Smooth muscle cell (in vitro differentiated cells): ENCODE results near the gene B9D1. TPM values are rescaled to one million over a fixed set of nuclear protein-coding genes. Genes with fewer than 3 reads are reported as not detected.
A peak's percentile ranks its signal among the peaks of the same experiment; 100 is the strongest.

Experiments
- DNase-seq: peaks from one replicate; lab custom pipeline; 2025; ENCODE audit not compliant: unreplicated experiment; lab: John Stamatoyannopoulos, UW
- H2AFZ ChIP-seq: fragments of 200-600 bp; sonication (generic); 2 replicates; pipeline ENCODE4 v1.6.0; 2016; ENCODE audit warnings: antibody characterized with exemption, low read depth, mild to moderate bottlenecking
- H3F3A ChIP-seq: fragments of 200-600 bp; sonication (generic); 2 replicates; pipeline ENCODE4 v1.6.0; 2017; ENCODE audit warnings: antibody characterized with exemption, low read depth
- H3K27ac ChIP-seq: fragments of 200-600 bp; sonication (generic); 2 replicates; pipeline ENCODE4 v1.5.1; 2016; ENCODE audit warnings: low read depth, mild to moderate bottlenecking
- H3K27me3 ChIP-seq: fragments of 200-600 bp; sonication (generic); 2 replicates; pipeline ENCODE4 v1.6.1; 2016; ENCODE audit warnings: low read depth, mild to moderate bottlenecking
- H3K36me3 ChIP-seq: fragments of 200-600 bp; sonication (generic); 2 replicates; pipeline ENCODE4 v1.5.1; 2016; ENCODE audit warnings: low read depth
- H3K4me1 ChIP-seq: fragments of 200-600 bp; sonication (generic); 2 replicates; pipeline ENCODE4 v1.5.1; 2016; ENCODE audit warnings: low read depth
- H3K4me2 ChIP-seq: fragments of 200-600 bp; sonication (generic); 2 replicates; pipeline ENCODE4 v1.6.0; 2016; ENCODE audit warnings: mild to moderate bottlenecking
- H3K4me3 ChIP-seq: fragments of 200-600 bp; sonication (generic); 2 replicates; pipeline ENCODE4 v1.5.1; 2016; ENCODE audit warnings: mild to moderate bottlenecking
- H3K79me2 ChIP-seq: fragments of 200-600 bp; sonication (generic); 2 replicates; pipeline ENCODE4 v1.6.0; 2016; ENCODE audit warnings: low read depth, mild to moderate bottlenecking
- H3K9ac ChIP-seq: fragments of 200-600 bp; sonication (generic); 2 replicates; pipeline ENCODE4 v1.6.0; 2016; ENCODE audit warnings: low read depth
- H3K9me3 ChIP-seq: fragments of 200-600 bp; sonication (generic); replicated peaks from 2 replicates; pipeline ENCODE4 v1.5.1; 2016; ENCODE audit warnings: low read depth
- H4K20me1 ChIP-seq: fragments of 200-600 bp; sonication (generic); 2 replicates; pipeline ENCODE4 v1.6.0; 2016; ENCODE audit warnings: low read depth
- WGBS: methylation state at CpG from one replicate; pipeline ENCODE4 v1.1.7; 2016; ENCODE audit warnings: low lambda C conversion rate; 5-methylcytosine and 5-hydroxymethylcytosine counted together
- polyA plus RNA-seq: library from polyadenylated mRNA; unstranded; fragments of >200 nt; fragmentation: Nextera tagmentation; extraction: Ambion mirVana; gene quantifications from 2 replicates; pipeline ENCODE4 v1.2.1, GENCODE V29; 2016
- total RNA-seq: library from RNA; depleted of rRNA; stranded (reverse); fragments of >200 nt; gene quantifications from 2 replicates; pipeline ENCODE4 v1.2.3, GENCODE V29; 2014
- TF ChIP-seq, protein P1 (sequence below): fragments of 200-600 bp; sonication (generic); IDR thresholded peaks from 2 replicates; pipeline ENCODE4 v1.5.1; 2017; ENCODE audit warnings: borderline replicate concordance, mild to moderate bottlenecking, antibody characterized with exemption; ENCODE audit not compliant: insufficient read depth, poor library complexity, severe bottlenecking

The B9D1 gene
- total and polyA plus RNA-seq, 2 experiments from 2014 or later, result 21.9 to 45.5 TPM

GRCh38 chr17:19343671-19344151 is 18.8 kb downstream of the B9D1 start:
- no peak for DNase-seq
- Histone ChIP-seq H3K9ac (no peak overlapping the region), H3F3A (peaks cover 23% of the 10 kb centered on the region), H4K20me1 (no peaks in the 10 kb centered on the region), H3K9me3 (no peaks in the 10 kb centered on the region), H3K4me1 (peaks cover 12% of the 10 kb centered on the region), H2AFZ (no peak overlapping the region), H3K79me2 (no peaks in the 10 kb centered on the region), H3K27ac (no peak overlapping the region), H3K27me3 (no peaks in the 10 kb centered on the region), H3K4me2 (no peak overlapping the region), H3K4me3 (no peak overlapping the region), H3K36me3 (no peaks in the 10 kb centered on the region)
- 97% methylated on average over 10 of the region's 13 CpGs for WGBS
- TF ChIP-seq, protein P1, sequence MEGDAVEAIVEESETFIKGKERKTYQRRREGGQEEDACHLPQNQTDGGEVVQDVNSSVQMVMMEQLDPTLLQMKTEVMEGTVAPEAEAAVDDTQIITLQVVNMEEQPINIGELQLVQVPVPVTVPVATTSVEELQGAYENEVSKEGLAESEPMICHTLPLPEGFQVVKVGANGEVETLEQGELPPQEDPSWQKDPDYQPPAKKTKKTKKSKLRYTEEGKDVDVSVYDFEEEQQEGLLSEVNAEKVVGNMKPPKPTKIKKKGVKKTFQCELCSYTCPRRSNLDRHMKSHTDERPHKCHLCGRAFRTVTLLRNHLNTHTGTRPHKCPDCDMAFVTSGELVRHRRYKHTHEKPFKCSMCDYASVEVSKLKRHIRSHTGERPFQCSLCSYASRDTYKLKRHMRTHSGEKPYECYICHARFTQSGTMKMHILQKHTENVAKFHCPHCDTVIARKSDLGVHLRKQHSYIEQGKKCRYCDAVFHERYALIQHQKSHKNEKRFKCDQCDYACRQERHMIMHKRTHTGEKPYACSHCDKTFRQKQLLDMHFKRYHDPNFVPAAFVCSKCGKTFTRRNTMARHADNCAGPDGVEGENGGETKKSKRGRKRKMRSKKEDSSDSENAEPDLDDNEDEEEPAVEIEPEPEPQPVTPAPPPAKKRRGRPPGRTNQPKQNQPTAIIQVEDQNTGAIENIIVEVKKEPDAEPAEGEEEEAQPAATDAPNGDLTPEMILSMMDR, result no peak

DNA sequence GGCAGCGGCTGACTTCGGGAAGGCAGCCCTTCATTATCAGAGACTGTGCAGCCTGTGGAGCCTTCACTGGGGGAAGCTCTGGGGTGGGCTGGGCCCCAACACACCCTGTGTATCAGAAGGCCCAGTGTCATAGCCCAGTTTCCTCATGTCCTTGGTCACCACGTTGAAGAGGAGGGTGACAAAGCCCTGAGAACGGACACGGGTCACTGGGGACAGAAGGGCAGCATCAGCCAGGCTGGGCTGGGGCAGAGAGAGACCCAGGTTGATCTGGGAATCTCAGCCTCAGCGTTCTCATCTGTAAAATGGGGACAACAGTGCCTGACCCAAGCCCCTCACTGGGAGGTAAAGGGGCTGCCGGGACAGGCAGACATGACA is 19.3 kb downstream of the B9D1 start:
- H3K4me3 ChIP-seq, result no peak overlapping the region
- no peaks in the 10 kb centered on the region for H3K27me3 ChIP-seq
- H3K4me2 ChIP-seq, result no peak overlapping the region
- no peaks in the 10 kb centered on the region for H3K36me3 ChIP-seq
- H3K27ac ChIP-seq, result no peak overlapping the region
- DNase-seq, result no peak
- no peaks in the 10 kb centered on the region for H3K79me2 ChIP-seq
- 96% methylated on average over 7 of the region's 7 CpGs for WGBS
- no peak overlapping the region for H3K9ac ChIP-seq
- peaks cover 12% of the 10 kb centered on the region for H3K4me1 ChIP-seq
- H2AFZ ChIP-seq, result no peak overlapping the region
- no peaks in the 10 kb centered on the region for H4K20me1 ChIP-seq
- peaks cover 22% of the 10 kb centered on the region for H3F3A ChIP-seq
- TF ChIP-seq, protein P1, result no peak
- H3K9me3 ChIP-seq, result no peaks in the 10 kb centered on the region

DNA sequence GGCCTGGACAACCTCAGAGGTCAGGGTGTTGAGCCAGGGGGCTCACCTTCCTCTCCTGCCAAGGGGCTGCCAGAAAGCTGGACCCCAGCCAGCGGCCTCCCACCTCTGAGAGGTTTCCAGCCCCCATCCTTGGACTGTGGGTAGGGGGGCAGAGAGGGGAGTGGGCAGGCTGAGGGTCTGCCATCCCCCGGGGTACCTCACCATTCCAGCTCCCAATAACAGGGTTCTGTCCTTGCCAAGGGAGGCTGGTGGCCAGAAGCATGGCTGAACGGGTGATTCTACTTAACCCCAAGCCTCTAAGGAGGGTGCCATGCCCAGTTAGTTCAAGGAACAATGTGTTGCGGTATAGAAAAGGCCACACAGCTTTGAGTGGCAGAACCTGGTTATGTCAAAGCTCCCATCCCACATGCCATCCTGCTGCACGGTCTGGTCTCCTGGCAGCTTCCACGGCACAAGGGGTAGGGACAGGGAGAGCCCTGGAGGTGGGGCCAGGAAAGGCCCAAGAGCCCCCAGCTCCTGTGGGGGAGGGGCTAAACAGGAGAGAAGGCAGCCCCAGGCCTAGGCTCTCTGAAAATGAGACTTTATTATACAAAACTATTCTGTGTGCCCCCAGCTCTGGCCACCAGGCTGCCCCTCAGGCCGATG is 19.8 kb downstream of the B9D1 start:
- Histone ChIP-seq H3K4me3 (no peak overlapping the region), H3K4me2 (peak overlapping the region; percentile 6), H4K20me1 (no peaks in the 10 kb centered on the region), H3K27ac (peak overlapping the region; percentile 49), H3K9ac (no peak overlapping the region), H3K9me3 (no peaks in the 10 kb centered on the region), H3K36me3 (no peaks in the 10 kb centered on the region), H2AFZ (no peak overlapping the region), H3K27me3 (no peaks in the 10 kb centered on the region), H3K4me1 (peaks cover 12% of the 10 kb centered on the region), H3F3A (peaks cover 17% of the 10 kb centered on the region), H3K79me2 (no peaks in the 10 kb centered on the region)
- TF ChIP-seq, protein P1, result no peak
- 96% methylated on average over 7 of the region's 7 CpGs for WGBS
- no peak for DNase-seq
